ENCODE results near the gene WDR76.

WDR76 gene

DNA sequence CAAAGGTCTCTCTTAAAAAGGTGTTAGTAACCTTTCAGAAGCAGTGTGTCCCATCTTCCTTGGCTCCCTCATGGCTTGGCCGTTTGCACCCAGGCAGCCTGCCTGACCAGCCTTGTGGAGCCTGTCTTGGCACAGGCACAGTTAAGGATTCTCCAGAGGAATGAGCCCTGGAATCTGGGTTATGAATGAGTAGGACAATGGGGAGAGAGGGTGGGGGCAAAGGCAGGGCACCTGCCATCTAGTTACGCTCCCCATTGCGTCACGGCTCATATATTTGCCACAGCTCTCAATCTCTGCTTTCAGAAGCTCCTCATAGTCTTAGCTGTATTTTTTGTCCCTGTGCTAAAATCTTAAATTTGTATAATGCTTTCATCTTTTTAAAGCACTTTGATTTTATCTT is 50.6 kb downstream of the WDR76 start:
- no peak for DNase-seq (ENCODE audit: low read depth in 1 of 2, low spot score in 1 of 2)

DNA sequence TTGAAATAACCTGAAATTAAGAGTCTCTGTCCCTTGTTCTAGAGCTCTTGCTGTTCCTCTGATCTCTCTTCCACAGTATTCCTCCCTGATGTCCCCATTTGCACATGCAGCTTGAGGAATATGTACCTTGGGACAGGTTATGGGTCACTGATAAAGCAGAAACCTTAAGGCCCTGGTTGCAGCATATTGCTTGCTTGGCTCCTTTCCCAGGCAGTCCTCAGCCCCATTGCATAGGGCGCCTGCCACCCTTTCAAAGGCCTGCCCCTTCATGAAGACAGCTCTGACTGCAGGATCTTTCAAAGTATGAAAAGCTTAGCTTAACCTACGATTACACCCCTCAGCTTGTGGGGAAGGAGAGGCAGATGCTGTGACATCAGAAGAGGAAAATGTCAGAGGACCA is 51.6 kb downstream of the WDR76 start:
- DNase-seq (ENCODE audit: low read depth in 1 of 2, low spot score in 1 of 2), result no peak

GRCh38 chr15:43879386-43880355 is 52.9 kb downstream of the WDR76 start:
- DNase-seq (ENCODE audit: low read depth in 1 of 2, low spot score in 1 of 2), result no peak

DNA sequence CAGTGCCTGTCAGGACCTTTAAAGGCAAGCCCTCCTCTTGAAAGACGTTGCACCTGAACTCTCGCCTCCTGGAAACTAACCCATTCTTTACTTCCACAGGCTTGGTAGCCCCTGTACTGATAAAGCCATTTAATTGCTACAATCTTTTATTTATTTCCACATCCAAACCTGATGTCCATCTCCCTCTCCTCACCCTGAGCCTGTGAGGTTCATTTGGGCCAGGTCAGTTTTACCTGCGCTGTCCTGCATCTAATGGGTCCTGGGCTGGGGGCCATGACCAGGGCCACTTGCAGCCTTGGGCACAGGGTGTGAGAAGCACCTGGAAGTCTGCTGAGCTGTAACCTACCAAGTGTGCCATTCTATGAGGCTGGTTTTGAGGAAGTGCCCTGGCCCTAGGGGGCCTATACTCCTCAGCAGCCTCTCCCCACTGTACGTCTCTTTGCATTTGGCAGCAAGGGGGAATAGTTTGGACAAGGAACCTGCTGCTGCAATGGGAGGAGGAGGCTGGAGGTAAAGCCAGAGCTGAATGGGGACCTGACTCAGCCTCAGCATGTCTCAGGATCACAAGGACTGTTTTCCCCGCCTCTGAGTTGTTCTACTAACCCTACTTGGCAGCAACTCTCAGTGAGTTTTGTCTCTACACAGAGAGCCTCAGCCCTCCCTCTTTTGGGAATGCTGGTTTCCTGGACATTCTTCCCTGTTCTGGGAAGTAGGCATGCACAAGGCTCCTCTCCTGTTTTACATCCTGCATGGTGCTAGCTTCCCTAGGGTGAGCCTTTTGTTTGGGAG is 53.8 kb downstream of the WDR76 start:
- DNase-seq (ENCODE audit: low read depth in 1 of 2, low spot score in 1 of 2), result no peak

- no peak for DNase-seq (ENCODE audit: low read depth in 1 of 2, low spot score in 1 of 2)
These were observed 54.4 kb downstream of the WDR76 start for GRCh38 chr15:43881245-43881644.

DNA sequence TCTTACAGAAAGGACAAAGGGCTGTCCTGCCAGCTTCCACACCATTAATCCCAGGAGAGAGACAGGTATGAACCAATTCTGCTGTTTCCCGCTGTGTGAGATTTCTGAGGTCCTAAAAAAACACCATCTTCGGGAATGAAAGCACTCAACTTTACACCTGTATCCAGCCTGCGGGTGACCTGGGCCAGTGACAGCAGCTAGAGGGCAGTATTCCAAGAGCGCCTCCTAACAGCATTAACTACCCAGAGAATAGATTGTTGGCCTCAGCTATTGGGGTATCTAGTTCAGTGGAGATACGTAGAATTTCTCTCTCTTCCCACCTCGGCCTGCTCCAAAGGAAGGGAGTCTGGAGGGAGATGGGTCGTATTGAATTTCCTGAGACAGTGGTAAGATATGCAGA is 55.1 kb downstream of the WDR76 start:
- no peak for DNase-seq (ENCODE audit: low read depth in 1 of 2, low spot score in 1 of 2)

- no peak for DNase-seq (ENCODE audit: low read depth in 1 of 2, low spot score in 1 of 2)
These were observed 56.8 kb downstream of the WDR76 start for GRCh38 chr15:43883571-43883970.

DNA sequence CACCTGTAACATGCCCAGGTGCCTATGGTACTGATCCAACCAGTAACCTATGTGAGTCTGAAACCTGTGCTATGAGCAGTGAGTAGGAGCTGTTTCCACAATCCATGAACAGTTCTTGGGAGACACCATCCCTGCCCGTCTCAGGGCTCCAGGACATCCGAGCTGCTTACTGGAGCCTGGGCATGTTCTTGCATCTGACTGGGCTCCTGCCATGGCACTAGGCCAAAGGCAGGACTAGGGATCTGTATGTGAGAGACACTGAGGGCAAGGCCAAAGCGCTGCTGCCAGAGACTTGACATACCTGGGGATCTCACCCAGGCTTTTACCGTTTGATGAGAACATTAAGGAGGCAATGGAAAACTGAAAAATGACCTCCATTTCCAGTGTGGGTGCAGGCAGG is 59.8 kb downstream of the WDR76 start:
- no peak for DNase-seq (ENCODE audit: low read depth in 1 of 2, low spot score in 1 of 2)

DNA sequence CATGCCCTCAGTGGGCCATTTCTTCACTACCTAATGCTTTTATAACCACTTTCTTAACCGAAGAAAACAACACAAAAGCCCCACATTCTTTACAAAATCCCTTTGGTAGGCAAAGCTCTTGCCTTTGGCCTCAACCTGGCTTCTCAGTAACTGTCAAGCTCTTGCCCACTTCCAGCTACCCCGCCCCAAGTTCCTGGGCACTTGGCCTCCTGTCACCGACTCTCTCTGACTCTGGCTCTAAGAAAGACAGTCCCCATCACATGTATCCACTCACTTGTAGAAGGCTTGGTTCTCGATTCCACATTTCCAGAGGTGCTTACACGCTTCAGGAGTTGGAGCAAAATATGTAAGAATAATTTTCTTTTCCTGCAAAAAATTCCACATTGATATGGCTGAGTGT is 61.1 kb downstream of the WDR76 start:
- DNase-seq (ENCODE audit: low read depth in 1 of 2, low spot score in 1 of 2), result no peak

GRCh38 chr15:43889042-43889441 is 62.2 kb downstream of the WDR76 start:
- DNase-seq (ENCODE audit: low read depth in 1 of 2, low spot score in 1 of 2), result no peak

DNA sequence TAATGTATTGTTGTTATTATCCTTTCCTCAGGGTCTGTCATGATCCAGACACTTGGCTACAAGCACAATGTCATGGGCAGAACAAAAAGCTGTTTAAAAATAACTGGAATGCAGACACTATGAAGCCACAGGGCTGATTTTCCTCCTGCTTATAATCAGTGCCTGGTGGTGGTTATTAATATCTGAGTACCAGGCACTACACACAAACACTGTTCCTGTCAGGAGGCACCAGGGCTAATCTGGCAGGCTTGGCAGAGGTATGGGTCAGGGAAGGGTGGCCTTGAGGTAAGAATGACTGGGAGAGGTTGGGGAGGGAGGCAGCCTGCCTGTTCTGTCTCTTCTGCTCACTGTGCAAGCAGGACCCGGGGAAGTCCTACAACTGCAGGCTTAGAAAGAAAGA is 67.2 kb downstream of the WDR76 start:
- DNase-seq (ENCODE audit: low read depth in 1 of 2, low spot score in 1 of 2), result no peak

DNA sequence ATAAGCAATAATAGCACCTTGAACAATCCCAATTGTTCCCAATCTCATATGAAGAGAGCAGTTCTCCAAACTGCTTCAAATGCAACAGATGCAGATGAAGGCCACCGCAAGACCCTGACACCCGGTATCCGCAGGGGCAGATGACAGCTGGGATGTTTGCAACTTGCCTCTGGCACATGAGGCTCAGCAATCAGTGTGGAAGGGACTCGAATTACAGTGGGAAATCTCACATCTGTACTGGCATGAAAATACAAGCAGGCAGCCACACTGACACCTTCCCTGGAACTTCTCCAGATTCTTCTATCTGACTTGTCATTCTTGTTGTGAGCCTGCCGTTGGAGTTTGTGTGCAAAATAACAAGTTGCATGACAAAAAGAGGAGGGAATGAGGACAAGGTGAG is 68.8 kb downstream of the WDR76 start:
- no peak for DNase-seq (ENCODE audit: low read depth in 1 of 2, low spot score in 1 of 2)

DNA sequence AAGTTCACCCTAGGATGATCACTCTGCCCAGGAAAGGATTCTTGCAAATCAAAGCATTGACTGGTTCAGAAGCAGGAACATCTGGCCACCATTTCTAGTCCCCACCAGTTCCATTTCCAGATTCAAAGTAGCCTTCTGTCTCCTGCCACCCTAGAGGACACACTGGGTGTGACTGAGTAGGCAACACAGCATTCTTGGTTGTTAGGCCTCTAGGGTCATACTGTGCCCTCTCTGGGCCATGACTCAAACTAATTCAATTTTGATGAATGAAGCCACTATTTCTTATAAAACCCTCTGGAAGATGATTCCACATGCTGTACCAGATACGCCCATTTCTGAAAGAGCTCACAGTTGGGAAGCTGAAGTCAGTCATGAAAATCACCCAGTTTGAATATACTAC is 69.7 kb downstream of the WDR76 start:
- DNase-seq (ENCODE audit: low read depth in 1 of 2, low spot score in 1 of 2), result no peak

- no peak for DNase-seq (ENCODE audit: low read depth in 1 of 2, low spot score in 1 of 2)
These were observed 72.1 kb downstream of the WDR76 start for GRCh38 chr15:43898891-43899290.

- DNase-seq (ENCODE audit: low read depth in 1 of 2, low spot score in 1 of 2), result no peak
These were observed 73.1 kb downstream of the WDR76 start for GRCh38 chr15:43899928-43900327.

DNA sequence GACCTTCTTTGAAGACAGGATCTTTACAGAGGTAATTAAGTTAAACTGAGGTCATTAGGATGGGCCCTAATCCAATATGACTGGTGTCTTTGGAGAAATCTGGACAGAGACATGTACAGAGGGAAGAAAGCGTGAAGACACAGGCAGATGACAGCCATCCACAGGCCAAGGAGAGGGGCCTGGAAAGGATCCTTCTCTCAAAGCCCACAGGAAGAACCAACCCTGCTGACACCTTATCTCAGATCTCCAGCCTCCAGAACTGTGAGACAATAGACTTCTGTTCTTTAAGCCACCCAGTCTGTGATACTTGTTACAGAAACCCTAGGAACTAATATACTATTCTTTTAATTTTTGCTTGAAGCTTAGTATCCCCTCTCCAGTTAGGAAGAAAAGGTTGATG is 74.2 kb downstream of the WDR76 start:
- DNase-seq (ENCODE audit: low read depth in 1 of 2, low spot score in 1 of 2), result no peak

- no peak for DNase-seq (ENCODE audit: low read depth in 1 of 2, low spot score in 1 of 2)
These were observed 74.7 kb downstream of the WDR76 start for GRCh38 chr15:43901495-43901894.

DNA sequence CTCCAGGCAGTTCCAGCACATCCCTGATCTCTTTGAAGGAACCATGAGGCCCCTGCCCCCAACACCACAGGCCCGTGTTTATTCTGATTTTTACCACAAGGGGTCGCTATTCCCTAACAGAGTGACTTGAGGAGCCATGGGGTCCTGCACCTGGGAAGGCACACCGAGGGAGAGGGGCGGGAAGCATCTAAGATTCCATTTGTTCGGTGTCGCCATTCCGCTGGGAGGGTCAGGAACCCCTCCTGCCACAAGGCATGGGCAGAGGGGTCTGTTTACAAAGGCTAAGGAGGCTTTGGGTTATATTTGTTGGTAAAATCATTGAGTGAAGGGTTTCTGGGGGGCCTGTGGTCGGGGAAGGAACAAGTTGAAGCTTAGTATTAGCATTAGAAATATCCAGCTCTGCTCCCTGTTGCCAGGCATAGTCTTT is 77.1 kb downstream of the WDR76 start:
- DNase-seq (ENCODE audit: low read depth in 1 of 2, low spot score in 1 of 2), result peak in 1 of 2 donors; percentile 21

DNA sequence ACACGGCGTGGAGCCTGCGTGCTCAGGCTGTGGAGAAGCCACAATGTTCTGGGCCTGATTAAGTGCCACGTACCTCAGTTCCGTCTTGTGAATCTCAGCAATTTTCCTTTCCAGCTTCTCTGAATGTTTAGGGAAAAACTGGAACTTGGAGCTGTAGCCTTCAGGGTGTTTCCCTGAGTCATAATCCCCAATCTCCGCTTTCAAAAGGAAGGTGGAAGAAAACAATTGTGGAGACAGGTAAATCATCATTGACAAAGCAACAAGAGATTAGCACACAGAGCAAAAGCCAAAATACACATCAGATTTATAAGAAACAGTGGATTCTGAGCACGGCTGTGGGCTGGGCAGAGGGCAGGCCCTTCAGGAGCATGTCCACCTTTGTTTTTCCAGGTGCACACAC is 79.0 kb downstream of the WDR76 start:
- DNase-seq (ENCODE audit: low read depth in 1 of 2, low spot score in 1 of 2), result no peak

- no peak for DNase-seq (ENCODE audit: low read depth in 1 of 2, low spot score in 1 of 2)
These were observed 81.8 kb downstream of the WDR76 start for GRCh38 chr15:43908516-43909050.

DNA sequence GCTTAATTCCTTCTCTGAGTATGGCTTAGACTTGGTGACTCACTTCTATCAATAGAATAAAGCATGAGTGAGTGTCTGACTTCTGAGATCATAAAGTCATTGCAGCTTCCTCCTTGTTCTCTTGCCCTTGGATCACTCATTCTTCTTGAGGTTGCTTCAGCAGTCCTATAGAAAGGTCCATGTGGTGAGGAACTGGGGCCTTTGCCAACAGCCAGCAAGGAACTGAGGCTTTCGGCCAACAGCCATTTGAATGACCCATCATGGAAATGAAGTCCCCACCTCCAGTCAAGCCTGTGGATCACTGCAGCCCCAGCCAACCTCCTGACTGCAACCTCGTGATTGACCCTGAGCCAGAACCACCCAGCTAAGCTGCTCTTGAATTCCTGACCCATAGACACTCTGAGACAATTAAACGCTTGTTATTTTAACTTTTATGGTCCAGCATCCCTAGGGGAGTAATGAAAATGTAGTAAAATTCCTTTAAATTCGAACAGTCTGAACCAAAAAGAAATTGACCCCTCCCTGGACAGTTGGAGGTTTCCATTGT is 84.5 kb downstream of the WDR76 start:
- DNase-seq (ENCODE audit: low read depth in 1 of 2, low spot score in 1 of 2), result no peak

DNA sequence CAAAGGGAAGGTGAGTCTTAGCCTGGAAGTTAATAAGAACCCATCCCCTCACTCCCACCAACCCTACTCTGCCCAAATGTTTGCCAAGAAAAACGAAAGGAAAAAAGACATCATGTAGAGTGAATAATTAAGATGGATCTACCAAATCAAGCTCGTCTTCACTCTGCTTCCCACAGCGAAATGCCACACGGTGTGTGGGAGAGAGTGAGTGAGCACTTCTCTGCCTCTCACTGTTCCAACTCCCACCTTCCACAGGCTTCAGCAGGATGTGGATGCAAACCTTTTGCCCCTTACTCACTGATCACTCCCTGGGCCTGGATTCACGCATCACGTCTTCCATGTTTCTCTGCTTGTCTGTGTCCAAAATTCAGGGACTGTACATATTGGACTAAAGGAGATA is 85.4 kb downstream of the WDR76 start:
- no peak for DNase-seq (ENCODE audit: low read depth in 1 of 2, low spot score in 1 of 2)

Measured in activated T-helper 1 cell treated with anti-CD3 and anti-CD28 coated beads, Interleukin-2, amount 50 U/mL, for 16 hours (primary cell).